ENCODE results near the gene NEBL. TPM values are rescaled to one million over a fixed set of nuclear protein-coding genes. Genes with fewer than 3 reads are reported as not detected.

The NEBL gene
- polyA plus RNA-seq, 1 experiment, result not detected

GRCh38 chr10:20916976-20917375 lies 19.9 kb upstream of the NEBL start:
- no peaks in the 10 kb centered on the region for H3K36me3 ChIP-seq (ENCODE audit: control insufficient read depth, insufficient read depth, low read length)
- no peak for TF ChIP-seq CTCF (IDR thresholded peaks at IDR 0.05; ENCODE audit: insufficient read depth, low read depth, low read length)
- ChIA-PET POLR2A (no interaction called here), CTCF (no interaction called here)
- no peak for DNase-seq (ENCODE audit: low read depth)
- no peak overlapping the region for H3K4me3 ChIP-seq (ENCODE audit: low read depth, low read length)
- no peaks in the 10 kb centered on the region for H3K27me3 ChIP-seq (ENCODE audit: control insufficient read depth, insufficient read depth, low read length)

GRCh38 chr10:20912969-20913368 lies 15.9 kb upstream of the NEBL start:
- CTCF ChIA-PET, result no interaction called here

GRCh38 chr10:20911626-20912025 lies 14.5 kb upstream of the NEBL start:
- Histone ChIP-seq H3K4me3 (ENCODE audit: low read depth, low read length) (no peak overlapping the region), H3K36me3 (ENCODE audit: control insufficient read depth, insufficient read depth, low read length) (no peaks in the 10 kb centered on the region), H3K27me3 (ENCODE audit: control insufficient read depth, insufficient read depth, low read length) (no peaks in the 10 kb centered on the region)
- ChIA-PET POLR2A (no interaction called here), CTCF (no interaction called here)
- DNase-seq (ENCODE audit: low read depth), result no peak
- TF ChIP-seq CTCF (IDR thresholded peaks at IDR 0.05; ENCODE audit: insufficient read depth, low read depth, low read length), result no peak

More at GRCh38 chr10:20912969-20913368, 15.9 kb upstream of the NEBL start:
- Histone ChIP-seq H3K27me3 (ENCODE audit: control insufficient read depth, insufficient read depth, low read length) (no peaks in the 10 kb centered on the region), H3K4me3 (ENCODE audit: low read depth, low read length) (no peak overlapping the region), H3K36me3 (ENCODE audit: control insufficient read depth, insufficient read depth, low read length) (no peaks in the 10 kb centered on the region)
- DNase-seq (ENCODE audit: low read depth), result no peak
- POLR2A ChIA-PET, result no interaction called here
- no peak for TF ChIP-seq CTCF (IDR thresholded peaks at IDR 0.05; ENCODE audit: insufficient read depth, low read depth, low read length)

- ChIA-PET POLR2A (no interaction called here), CTCF (no interaction called here)
- H3K36me3 ChIP-seq (ENCODE audit: control insufficient read depth, insufficient read depth, low read length), result no peaks in the 10 kb centered on the region
- no peaks in the 10 kb centered on the region for H3K27me3 ChIP-seq (ENCODE audit: control insufficient read depth, insufficient read depth, low read length)
- TF ChIP-seq CTCF (IDR thresholded peaks at IDR 0.05; ENCODE audit: insufficient read depth, low read depth, low read length), result no peak
- DNase-seq (ENCODE audit: low read depth), result no peak
- no peak overlapping the region for H3K4me3 ChIP-seq (ENCODE audit: low read depth, low read length)
Measured at GRCh38 chr10:20909801-20910200, 12.7 kb upstream of the NEBL start.

GRCh38 chr10:20908391-20908790 lies 11.3 kb upstream of the NEBL start:
- H3K4me3 ChIP-seq (ENCODE audit: low read depth, low read length), result no peak overlapping the region
- ChIA-PET POLR2A (no interaction called here), CTCF (no interaction called here)
- no peak for TF ChIP-seq CTCF (IDR thresholded peaks at IDR 0.05; ENCODE audit: insufficient read depth, low read depth, low read length)
- no peaks in the 10 kb centered on the region for H3K36me3 ChIP-seq (ENCODE audit: control insufficient read depth, insufficient read depth, low read length)
- DNase-seq (ENCODE audit: low read depth), result no peak
- no peaks in the 10 kb centered on the region for H3K27me3 ChIP-seq (ENCODE audit: control insufficient read depth, insufficient read depth, low read length)
